Subcutaneous adipose tissue (tissue), 4 donors: ENCODE data around the gene TBX3. TPM values are rescaled to one million over a fixed set of nuclear protein-coding genes. Genes with fewer than 3 reads are reported as not detected.

Experiments
- CTCF ChIP-seq: fragments of 450-650 bp; IDR thresholded peaks from one replicate; pipeline ENCODE4 v1.5.1; 2016; ENCODE audit warnings: low read depth, mild to moderate bottlenecking, control low read depth, antibody characterized with exemption, moderate library complexity
- total RNA-seq, 4 donors: library from RNA; depleted of rRNA; stranded (reverse); fragments of >200 nt; gene quantifications; one replicate each; pipeline ENCODE4 v1.1.0, GENCODE V29; 2016

TBX3 gene
- total RNA-seq, 4 donors from 2014 or later: 8.2 to 34.1 (median 23.2) TPM

- no peak for TF ChIP-seq CTCF
These were observed 16.6 kb upstream of the TBX3 start for GRCh38 chr12:114700392-114701103.

GRCh38 chr12:114698566-114699163, 14.7 kb upstream of the TBX3 start:
- no peak for TF ChIP-seq CTCF

- no peak for TF ChIP-seq CTCF
These were observed 14.0 kb upstream of the TBX3 start for GRCh38 chr12:114697741-114698565.

GRCh38 chr12:114697243-114697716, 13.3 kb upstream of the TBX3 start:
- TF ChIP-seq CTCF: no peak

- TF ChIP-seq CTCF: no peak
These were observed 12.7 kb upstream of the TBX3 start for GRCh38 chr12:114696443-114697242.

- no peak for TF ChIP-seq CTCF
These were observed 11.3 kb upstream of the TBX3 start for GRCh38 chr12:114695305-114695592.
